ENCODE measurements around the gene CNTFR. TPM values are rescaled to one million over a fixed set of nuclear protein-coding genes. Genes with fewer than 3 reads are reported as not detected.

The CNTFR gene
- total RNA-seq, 4 donors from 2014 or later: 0.47 to 11.6 (median 1.6) TPM

DNA sequence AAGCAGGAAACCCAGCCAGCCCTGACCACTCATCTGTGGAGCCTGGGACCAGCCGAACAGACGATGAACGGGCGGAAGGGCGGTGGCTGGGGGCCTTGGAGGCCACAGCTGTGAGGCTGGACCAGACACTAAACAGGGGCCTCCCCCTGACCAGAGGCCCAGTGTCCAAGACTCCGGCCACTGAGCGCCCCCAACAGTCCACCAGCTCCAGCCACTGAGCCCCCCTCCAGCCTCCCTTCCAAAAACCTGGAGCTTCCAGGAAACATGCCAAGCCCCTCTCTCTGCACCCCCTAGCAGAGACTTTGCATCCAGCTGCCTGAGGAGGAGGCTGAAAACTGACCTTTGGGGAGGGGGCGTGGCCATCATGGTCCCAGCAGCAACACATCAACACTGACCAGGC lies 23.2 kb downstream of the CNTFR start:
- no peak for ATAC-seq
- peaks cover 58% of the 10 kb centered on the region for H3K27me3 ChIP-seq
- peaks cover 0 to 17% (median 0%) of the 10 kb centered on the region in 3 donors for H3K4me1 ChIP-seq
- TF ChIP-seq POLR2A (IDR thresholded peaks at IDR 0.05) (no peak), POLR2AphosphoS5 (IDR thresholded peaks at IDR 0.05) (no peak), EP300 (IDR thresholded peaks at IDR 0.05) (no peak)
- TF ChIP-seq, protein P1, sequence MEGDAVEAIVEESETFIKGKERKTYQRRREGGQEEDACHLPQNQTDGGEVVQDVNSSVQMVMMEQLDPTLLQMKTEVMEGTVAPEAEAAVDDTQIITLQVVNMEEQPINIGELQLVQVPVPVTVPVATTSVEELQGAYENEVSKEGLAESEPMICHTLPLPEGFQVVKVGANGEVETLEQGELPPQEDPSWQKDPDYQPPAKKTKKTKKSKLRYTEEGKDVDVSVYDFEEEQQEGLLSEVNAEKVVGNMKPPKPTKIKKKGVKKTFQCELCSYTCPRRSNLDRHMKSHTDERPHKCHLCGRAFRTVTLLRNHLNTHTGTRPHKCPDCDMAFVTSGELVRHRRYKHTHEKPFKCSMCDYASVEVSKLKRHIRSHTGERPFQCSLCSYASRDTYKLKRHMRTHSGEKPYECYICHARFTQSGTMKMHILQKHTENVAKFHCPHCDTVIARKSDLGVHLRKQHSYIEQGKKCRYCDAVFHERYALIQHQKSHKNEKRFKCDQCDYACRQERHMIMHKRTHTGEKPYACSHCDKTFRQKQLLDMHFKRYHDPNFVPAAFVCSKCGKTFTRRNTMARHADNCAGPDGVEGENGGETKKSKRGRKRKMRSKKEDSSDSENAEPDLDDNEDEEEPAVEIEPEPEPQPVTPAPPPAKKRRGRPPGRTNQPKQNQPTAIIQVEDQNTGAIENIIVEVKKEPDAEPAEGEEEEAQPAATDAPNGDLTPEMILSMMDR (IDR thresholded peaks at IDR 0.05): no peak
- no peak overlapping the region for H3K4me3 ChIP-seq
- H3K36me3 ChIP-seq: no peaks in the 10 kb centered on the region
- no peak overlapping the region for H3K27ac ChIP-seq
- H3K9me3 ChIP-seq: peaks cover 0 to 4% (median 0%) of the 10 kb centered on the region in 3 donors
- no CpG with 5 or more reads among the region's 8 CpGs for WGBS, 2 donors (ENCODE audit: low coverage in 1 of 2)

DNA sequence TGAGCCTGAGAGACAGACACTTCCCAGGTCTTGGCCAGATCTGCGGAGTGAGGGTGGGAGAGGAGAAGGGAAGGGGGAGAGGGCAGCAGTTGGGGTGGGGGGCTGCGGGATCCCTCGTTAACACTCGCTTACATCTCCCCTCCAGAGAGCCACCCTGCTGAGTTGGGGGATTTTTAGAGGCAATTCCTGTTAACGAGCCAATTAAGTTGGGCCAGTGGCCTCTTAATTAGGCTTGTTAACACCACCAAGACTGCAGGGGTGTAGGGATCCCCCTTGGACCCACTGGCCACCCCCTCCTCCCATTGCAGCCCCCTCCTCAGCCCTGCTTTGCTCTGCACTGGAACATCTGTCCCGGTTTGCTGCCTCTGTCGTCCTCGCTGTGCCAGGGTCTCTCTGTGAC lies 23.7 kb downstream of the CNTFR start:
- Histone ChIP-seq H3K27me3 (peaks cover 60% of the 10 kb centered on the region), H3K36me3 (no peaks in the 10 kb centered on the region), H3K4me1 (peaks cover 0 to 16% (median 0%) of the 10 kb centered on the region in 3 donors), H3K4me3 (no peak overlapping the region), H3K9me3 (peaks cover 0 to 4% (median 0%) of the 10 kb centered on the region in 3 donors), H3K27ac (no peak overlapping the region)
- TF ChIP-seq, protein P1 (IDR thresholded peaks at IDR 0.05): no peak
- no peak for TF ChIP-seq POLR2AphosphoS5 (IDR thresholded peaks at IDR 0.05)
- TF ChIP-seq EP300 (IDR thresholded peaks at IDR 0.05): no peak
- TF ChIP-seq POLR2A (IDR thresholded peaks at IDR 0.05): no peak
- WGBS, 2 donors (ENCODE audit: low coverage in 1 of 2): 68 to 88% methylated on average over 5 of the region's 8 CpGs
- ATAC-seq: no peak

DNA sequence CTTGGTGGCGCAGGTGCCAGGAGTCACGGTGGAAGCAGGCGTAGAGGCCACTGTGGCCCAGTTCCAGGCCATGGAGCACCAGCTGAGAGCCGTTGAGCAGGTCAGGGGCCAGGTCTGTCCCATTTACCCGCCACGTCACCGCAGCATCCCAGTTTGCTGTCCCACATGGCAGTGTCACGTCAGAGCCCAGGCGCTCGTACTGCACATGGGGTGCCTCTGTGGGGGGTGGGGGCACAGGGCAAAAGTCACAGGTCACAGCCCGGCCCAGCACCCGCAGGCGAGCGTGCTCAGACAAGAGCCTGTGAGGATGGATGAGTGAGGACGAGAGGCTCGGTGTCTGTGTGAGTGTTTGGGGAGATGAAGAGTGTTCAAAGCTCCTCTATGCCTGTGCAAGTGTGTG lies 24.9 kb downstream of the CNTFR start:
- H3K36me3 ChIP-seq: no peaks in the 10 kb centered on the region
- H3K4me1 ChIP-seq: peaks cover 0 to 16% (median 4%) of the 10 kb centered on the region in 3 donors
- peaks cover 73% of the 10 kb centered on the region for H3K27me3 ChIP-seq
- no peak overlapping the region for H3K27ac ChIP-seq
- no CpG with 5 or more reads among the region's 16 CpGs for WGBS, 2 donors (ENCODE audit: low coverage in 1 of 2)
- no peak for ATAC-seq
- TF ChIP-seq EP300 (IDR thresholded peaks at IDR 0.05) (no peak), POLR2AphosphoS5 (IDR thresholded peaks at IDR 0.05) (no peak), POLR2A (IDR thresholded peaks at IDR 0.05) (no peak)
- peaks cover 0 to 4% (median 0%) of the 10 kb centered on the region in 3 donors for H3K9me3 ChIP-seq
- H3K4me3 ChIP-seq: no peak overlapping the region

DNA sequence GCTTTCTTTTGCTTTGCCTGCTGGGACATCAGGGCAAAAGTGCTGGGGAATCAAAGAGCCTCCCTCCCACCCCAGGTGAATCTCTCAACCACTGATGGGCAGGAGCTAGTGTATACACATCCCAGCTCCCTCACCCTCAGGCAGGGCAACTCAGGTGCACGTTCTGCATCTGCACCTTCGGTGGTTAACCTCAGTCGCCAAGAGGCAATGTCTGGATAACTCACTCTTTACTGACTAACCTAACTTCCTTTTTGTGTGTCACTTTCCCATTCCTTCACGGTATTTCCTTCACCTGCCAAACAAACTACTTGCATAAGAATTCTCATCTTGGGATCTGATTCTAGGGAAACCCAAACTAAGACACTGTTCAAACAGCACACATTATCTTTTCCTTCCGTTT lies 26.3 kb downstream of the CNTFR start:
- no peak overlapping the region for H3K27ac ChIP-seq

DNA sequence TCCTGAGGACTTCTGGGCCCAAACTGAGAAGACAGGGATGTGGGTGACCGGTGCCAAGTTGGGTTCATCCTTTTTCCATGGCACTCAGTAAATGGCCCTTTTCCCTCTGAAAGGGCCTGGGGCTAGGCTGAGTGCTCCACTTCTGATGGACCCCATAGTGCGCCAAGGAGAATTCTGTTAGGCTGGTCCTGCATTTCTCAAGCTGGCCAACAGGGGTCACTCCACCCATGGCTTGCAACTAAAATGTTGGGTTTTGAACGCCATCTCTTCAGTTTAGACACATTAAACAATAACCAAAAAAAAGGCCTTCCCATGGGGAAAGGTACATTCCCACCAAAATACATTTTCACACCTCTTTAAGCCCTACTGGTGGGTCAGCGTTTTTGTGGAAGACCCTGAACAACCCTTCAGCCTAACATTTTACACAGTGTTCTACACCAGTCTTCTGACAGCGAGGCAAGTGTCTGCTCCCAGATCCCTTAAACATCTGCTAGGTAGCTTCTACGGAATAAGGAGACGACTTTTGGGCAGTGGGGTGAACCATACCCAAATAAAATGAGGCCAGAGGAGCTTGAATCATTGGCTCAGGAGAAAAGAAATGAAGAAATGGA lies 27.3 kb downstream of the CNTFR start:
- WGBS, 2 donors (ENCODE audit: low coverage in 1 of 2): 93 to 100% methylated on average over 1 to 5 of the region's 7 CpGs
- H3K27ac ChIP-seq: no peak overlapping the region
- H3K27me3 ChIP-seq: peaks cover 86% of the 10 kb centered on the region
- H3K9me3 ChIP-seq: peaks cover 0 to 4% (median 0%) of the 10 kb centered on the region in 3 donors
- no peak for ATAC-seq
- no peak overlapping the region for H3K4me3 ChIP-seq
- H3K36me3 ChIP-seq: no peaks in the 10 kb centered on the region
- TF ChIP-seq, protein P1 (IDR thresholded peaks at IDR 0.05): peak in 1 of 4 experiments; percentile 21
- no peak for TF ChIP-seq POLR2A (IDR thresholded peaks at IDR 0.05)
- peaks cover 0 to 24% (median 7%) of the 10 kb centered on the region in 3 donors for H3K4me1 ChIP-seq

More for the DNA sequence above, 26.3 kb downstream of the CNTFR start:
- H3K36me3 ChIP-seq: no peaks in the 10 kb centered on the region
- 67 to 84% methylated on average over 1 to 5 of the region's 5 CpGs for WGBS, 2 donors (ENCODE audit: low coverage in 1 of 2)
- peaks cover 0 to 24% (median 7%) of the 10 kb centered on the region in 3 donors for H3K4me1 ChIP-seq
- no peak overlapping the region for H3K4me3 ChIP-seq
- H3K27me3 ChIP-seq: peaks cover 85% of the 10 kb centered on the region
- peaks cover 0 to 4% (median 0%) of the 10 kb centered on the region in 3 donors for H3K9me3 ChIP-seq
- ATAC-seq: no peak
- TF ChIP-seq, protein P1 (IDR thresholded peaks at IDR 0.05): no peak
- TF ChIP-seq EP300 (IDR thresholded peaks at IDR 0.05): no peak
- no peak for TF ChIP-seq POLR2AphosphoS5 (IDR thresholded peaks at IDR 0.05)
- TF ChIP-seq POLR2A (IDR thresholded peaks at IDR 0.05): no peak
